HTERT RPE-1 (cell line): ENCODE results near the gene DSTN.

Experiments
- in situ Hi-C: fragments of 300-500 bp; cut with MboI; formaldehyde crosslinking; loops from 4 replicates; pipeline ENCODE4 v1.14.3; 2020; ENCODE audit warnings: low sequenced_read_pairs

DSTN gene

GRCh38 chr20:17636523-17637412, 66.9 kb downstream of the DSTN start:
- in situ Hi-C loops: no loop called here

GRCh38 chr20:17637413-17637780, 67.5 kb downstream of the DSTN start:
- in situ Hi-C loops: no loop called here

GRCh38 chr20:17637985-17638640, 68.2 kb downstream of the DSTN start:
- in situ Hi-C loops: no loop called here

- in situ Hi-C loops: no loop called here
Observed at GRCh38 chr20:17638835-17639407, 69.0 kb downstream of the DSTN start.

- in situ Hi-C loops: no loop called here
Observed at GRCh38 chr20:17640146-17640874, 70.4 kb downstream of the DSTN start.

GRCh38 chr20:17640875-17641378, 71.1 kb downstream of the DSTN start:
- in situ Hi-C loops: no loop called here

GRCh38 chr20:17641520-17641964, 71.7 kb downstream of the DSTN start:
- in situ Hi-C loops: no loop called here

- in situ Hi-C loops: no loop called here
Observed at GRCh38 chr20:17641993-17642392, 72.1 kb downstream of the DSTN start.

- in situ Hi-C loops: no loop called here
Observed at GRCh38 chr20:17642404-17643269, 72.8 kb downstream of the DSTN start.

GRCh38 chr20:17643531-17644188, 73.8 kb downstream of the DSTN start:
- in situ Hi-C loops: no loop called here

GRCh38 chr20:17644451-17644850, 74.6 kb downstream of the DSTN start:
- in situ Hi-C loops: no loop called here

GRCh38 chr20:17645010-17645409, 75.1 kb downstream of the DSTN start:
- in situ Hi-C loops: no loop called here

GRCh38 chr20:17645546-17646208, 75.8 kb downstream of the DSTN start:
- in situ Hi-C loops: no loop called here

GRCh38 chr20:17646209-17646960, 76.5 kb downstream of the DSTN start:
- in situ Hi-C loops: no loop called here

GRCh38 chr20:17646961-17647301, 77.1 kb downstream of the DSTN start:
- in situ Hi-C loops: no loop called here

- in situ Hi-C loops: no loop called here
Observed at GRCh38 chr20:17647391-17648314, 77.8 kb downstream of the DSTN start.

GRCh38 chr20:17648315-17648646, 78.4 kb downstream of the DSTN start:
- in situ Hi-C loops: no loop called here
